HG02623 (cell line): Measurements from ENCODE around the gene MAP3K12.
"Not testable (repeated sequence)": the region's sequence is repeated elsewhere in the genome, so short reads cannot be mapped to it uniquely, and the experiment has no call there.

Experiments
- ATAC-seq: cut with Tn5 transposase; IDR thresholded peaks from one replicate; pipeline ENCODE4 v1.9.1; 2021; ENCODE audit warnings: moderate library complexity; ENCODE audit not compliant: unreplicated experiment

The MAP3K12 gene

GRCh38 chr12:53493610-53494391 is 5.5 kb downstream of the MAP3K12 start:
- ATAC-seq: no peak

GRCh38 chr12:53492830-53493609 is 6.2 kb downstream of the MAP3K12 start:
- ATAC-seq: peak; percentile 92

GRCh38 chr12:53492188-53492587 is 7.1 kb downstream of the MAP3K12 start:
- ATAC-seq: no peak

GRCh38 chr12:53489242-53489864 is 9.9 kb downstream of the MAP3K12 start:
- ATAC-seq: no peak

- ATAC-seq: no peak
These were observed 12.3 kb downstream of the MAP3K12 start for GRCh38 chr12:53486736-53487487.

GRCh38 chr12:53485955-53486735 is 13.1 kb downstream of the MAP3K12 start:
- ATAC-seq: no peak

- no peak for ATAC-seq
These were observed 14.3 kb downstream of the MAP3K12 start for GRCh38 chr12:53484686-53485575.

GRCh38 chr12:53483979-53484377 is 15.3 kb downstream of the MAP3K12 start:
- ATAC-seq: no peak

- no peak for ATAC-seq
These were observed 15.9 kb downstream of the MAP3K12 start for GRCh38 chr12:53483225-53483978.

GRCh38 chr12:53482626-53483168 is 16.6 kb downstream of the MAP3K12 start:
- ATAC-seq: no peak

- ATAC-seq: no peak
These were observed 17.2 kb downstream of the MAP3K12 start for GRCh38 chr12:53481939-53482586.

- not testable (repeated sequence) for ATAC-seq
These were observed 17.8 kb downstream of the MAP3K12 start for GRCh38 chr12:53481458-53481857.

- ATAC-seq: no peak
These were observed 18.5 kb downstream of the MAP3K12 start for GRCh38 chr12:53480491-53481442.

GRCh38 chr12:53479331-53479730 is 19.9 kb downstream of the MAP3K12 start:
- ATAC-seq: no peak

- no peak for ATAC-seq
These were observed 20.4 kb downstream of the MAP3K12 start for GRCh38 chr12:53478865-53479264.

GRCh38 chr12:53476769-53477209 is 22.5 kb downstream of the MAP3K12 start:
- ATAC-seq: no peak

- ATAC-seq: no peak
These were observed 24.4 kb downstream of the MAP3K12 start for GRCh38 chr12:53474819-53475218.
